ENCODE data around the gene ITGA2B.

DNA sequence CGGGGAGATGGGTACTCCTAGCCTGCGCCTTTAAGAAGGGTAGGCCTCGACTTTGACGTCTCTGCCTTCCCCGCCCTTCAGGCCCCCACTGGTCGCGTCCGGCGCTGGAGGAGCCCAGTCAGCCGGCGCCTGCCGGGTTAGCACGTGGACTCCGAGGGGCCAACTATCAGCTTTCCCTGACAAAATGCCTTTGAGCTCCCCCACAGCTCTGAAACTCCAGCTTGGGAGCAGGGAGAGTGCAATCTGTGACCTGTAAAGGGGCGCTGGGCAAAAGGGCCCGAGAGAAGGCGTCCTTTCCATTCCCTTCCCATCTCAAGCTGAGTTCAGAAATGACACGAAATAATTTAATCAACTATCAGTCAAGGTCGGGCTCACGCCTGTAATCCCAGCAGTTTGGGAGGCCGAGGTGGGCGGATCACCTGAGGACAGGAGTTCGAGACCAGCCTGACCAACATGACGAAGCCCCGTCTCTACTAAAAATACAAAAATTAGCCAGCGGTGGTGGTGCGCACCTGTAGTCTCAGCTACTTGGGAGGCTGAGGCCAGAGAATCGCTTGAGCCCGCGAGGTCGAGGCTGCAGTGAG is 62.5 kb downstream of the ITGA2B start:
- TF ChIP-seq CTCF (conservative IDR thresholded peaks at IDR 0.05; ENCODE audit: low read depth, low read length) (no peak), EZH2 (IDR thresholded peaks at IDR 0.05; ENCODE audit: low read length, unreplicated experiment) (no peak)

Data from PC-3 (cell line).